AG10803 (cell line): ENCODE measurements around the gene SLC13A2.

Experiments used
- DNase-seq: peaks from one replicate; pipeline ENCODE4 v3.0.0; 2010; ENCODE audit warnings: low read depth
- H3K4me3 ChIP-seq: 2 replicates; pipeline ENCODE4 v1.5.1; 2011; ENCODE audit warnings: mild to moderate bottlenecking, low read length, control low read depth
- TF ChIP-seq, protein P1 (sequence below): conservative IDR thresholded peaks from 2 replicates; pipeline ENCODE4 v1.5.1; 2011; ENCODE audit warnings: mild to moderate bottlenecking, low read length, control low read depth, inconsistent platforms

SLC13A2 gene

GRCh38 chr17:28537219-28537610 is 63.8 kb downstream of the SLC13A2 start:
- no peak overlapping the region for H3K4me3 ChIP-seq
- TF ChIP-seq, protein P1, sequence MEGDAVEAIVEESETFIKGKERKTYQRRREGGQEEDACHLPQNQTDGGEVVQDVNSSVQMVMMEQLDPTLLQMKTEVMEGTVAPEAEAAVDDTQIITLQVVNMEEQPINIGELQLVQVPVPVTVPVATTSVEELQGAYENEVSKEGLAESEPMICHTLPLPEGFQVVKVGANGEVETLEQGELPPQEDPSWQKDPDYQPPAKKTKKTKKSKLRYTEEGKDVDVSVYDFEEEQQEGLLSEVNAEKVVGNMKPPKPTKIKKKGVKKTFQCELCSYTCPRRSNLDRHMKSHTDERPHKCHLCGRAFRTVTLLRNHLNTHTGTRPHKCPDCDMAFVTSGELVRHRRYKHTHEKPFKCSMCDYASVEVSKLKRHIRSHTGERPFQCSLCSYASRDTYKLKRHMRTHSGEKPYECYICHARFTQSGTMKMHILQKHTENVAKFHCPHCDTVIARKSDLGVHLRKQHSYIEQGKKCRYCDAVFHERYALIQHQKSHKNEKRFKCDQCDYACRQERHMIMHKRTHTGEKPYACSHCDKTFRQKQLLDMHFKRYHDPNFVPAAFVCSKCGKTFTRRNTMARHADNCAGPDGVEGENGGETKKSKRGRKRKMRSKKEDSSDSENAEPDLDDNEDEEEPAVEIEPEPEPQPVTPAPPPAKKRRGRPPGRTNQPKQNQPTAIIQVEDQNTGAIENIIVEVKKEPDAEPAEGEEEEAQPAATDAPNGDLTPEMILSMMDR = no peak
- DNase-seq = no peak

DNA sequence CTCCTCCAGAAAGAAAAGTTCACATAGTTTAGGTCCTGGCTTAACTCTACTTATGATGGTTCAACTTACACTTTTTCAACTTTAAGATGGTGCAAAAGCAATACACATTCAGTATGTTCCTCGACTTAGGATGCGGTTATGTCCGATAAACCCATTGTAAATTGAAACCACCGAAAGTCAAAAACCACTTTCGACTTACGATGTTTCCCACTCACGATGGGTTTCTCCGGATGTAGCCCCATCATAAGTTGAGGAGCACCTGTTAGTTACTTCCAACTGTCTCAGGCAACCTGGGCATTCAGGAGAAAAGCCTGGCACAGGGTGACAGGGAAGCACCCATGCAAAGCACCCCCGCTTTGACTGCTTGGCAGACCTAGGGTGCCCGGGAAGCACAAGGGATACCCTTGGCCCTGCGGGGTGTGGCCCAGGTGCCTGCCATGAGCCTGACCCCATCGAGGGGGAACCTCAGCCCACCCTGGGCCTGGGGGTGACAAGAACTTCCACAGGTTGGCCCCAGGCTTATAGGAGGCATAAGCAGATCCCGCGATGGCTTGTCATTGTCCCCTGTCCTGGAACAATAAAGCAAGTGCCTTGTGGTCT is 65.0 kb downstream of the SLC13A2 start:
- TF ChIP-seq, protein P1 = no peak
- H3K4me3 ChIP-seq = no peak overlapping the region
- DNase-seq = no peak

DNA sequence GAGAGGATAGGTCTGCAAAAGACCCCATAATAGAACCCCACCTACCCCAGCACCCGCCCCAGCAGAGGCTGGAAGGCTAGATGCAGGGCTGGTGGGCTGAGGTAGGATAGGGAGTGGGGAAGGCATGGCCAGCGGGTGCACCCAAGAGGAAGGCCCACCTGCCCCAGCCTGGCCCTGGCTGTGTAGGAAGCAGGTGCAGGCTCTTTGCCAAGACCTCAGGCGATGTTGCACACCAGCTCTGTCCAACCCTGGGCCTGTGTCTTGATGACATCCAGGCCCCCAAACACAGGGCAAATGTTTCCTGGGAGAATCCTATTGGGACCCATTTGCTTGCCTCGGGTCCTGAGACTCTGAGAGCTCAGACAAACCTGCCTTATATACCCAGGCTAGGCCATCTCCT is 66.8 kb downstream of the SLC13A2 start:
- DNase-seq = no peak
- TF ChIP-seq, protein P1 = no peak

GRCh38 chr17:28541439-28541838 is 68.0 kb downstream of the SLC13A2 start:
- TF ChIP-seq, protein P1 = no peak
- H3K4me3 ChIP-seq = no peak overlapping the region
- DNase-seq = no peak

More for the DNA sequence above, 66.8 kb downstream of the SLC13A2 start:
- no peak overlapping the region for H3K4me3 ChIP-seq

- no peak for DNase-seq
- TF ChIP-seq, protein P1 = no peak
- H3K4me3 ChIP-seq = no peak overlapping the region
These were observed 71.1 kb downstream of the SLC13A2 start for GRCh38 chr17:28544402-28545140.

- TF ChIP-seq, protein P1 = no peak
- no peak for DNase-seq
- no peak overlapping the region for H3K4me3 ChIP-seq
These were observed 71.7 kb downstream of the SLC13A2 start for GRCh38 chr17:28545141-28545503.

GRCh38 chr17:28545787-28546415 is 72.5 kb downstream of the SLC13A2 start:
- H3K4me3 ChIP-seq = no peak overlapping the region
- TF ChIP-seq, protein P1 = no peak
- DNase-seq = no peak
